NCI-H187 (cell line): ENCODE results near the gene CDK14.

ENCODE experiments used
- DNase-seq, 2 experiments: peaks; one replicate each; lab custom pipeline; 2025; lab: John Stamatoyannopoulos, UW

The CDK14 gene

DNA sequence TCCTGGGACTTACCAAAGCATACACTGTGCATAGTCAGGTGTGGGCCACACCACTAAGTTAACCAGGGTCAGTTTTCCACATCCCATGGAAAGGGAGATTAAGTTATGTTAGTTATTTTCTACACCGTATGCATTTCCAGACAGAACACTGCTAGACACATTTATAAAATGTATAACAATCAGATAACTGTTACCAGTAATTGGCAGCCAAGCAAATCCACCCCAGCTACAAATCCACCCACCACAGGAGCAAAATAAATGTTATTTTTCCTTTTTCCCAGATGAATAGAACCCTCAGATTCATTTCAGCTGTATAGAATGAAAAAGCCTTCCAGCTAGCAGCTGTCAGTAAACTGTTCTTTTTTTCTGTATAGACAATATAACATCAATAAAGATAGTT lies 411.2 kb downstream of the CDK14 start:
- no peak for DNase-seq

DNA sequence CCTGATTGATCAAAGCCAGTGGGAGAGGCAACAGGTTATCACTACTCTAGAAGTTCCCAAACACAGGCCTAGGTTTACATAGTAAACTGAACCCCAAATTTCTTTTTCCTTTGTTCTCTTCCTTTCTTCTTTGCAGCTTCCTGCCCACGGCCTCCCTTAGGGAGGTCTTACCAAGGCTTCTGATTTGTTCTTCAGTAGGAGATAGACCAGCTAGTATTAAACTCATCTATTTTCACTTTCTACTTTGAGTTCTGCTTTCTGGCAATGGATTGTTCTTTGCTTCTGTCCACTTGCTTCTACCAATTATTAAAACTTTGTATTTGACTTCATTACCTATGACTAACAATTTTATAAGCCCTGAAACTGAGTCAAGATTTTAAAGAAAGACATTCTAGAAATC lies 417.0 kb downstream of the CDK14 start:
- no peak for DNase-seq

DNA sequence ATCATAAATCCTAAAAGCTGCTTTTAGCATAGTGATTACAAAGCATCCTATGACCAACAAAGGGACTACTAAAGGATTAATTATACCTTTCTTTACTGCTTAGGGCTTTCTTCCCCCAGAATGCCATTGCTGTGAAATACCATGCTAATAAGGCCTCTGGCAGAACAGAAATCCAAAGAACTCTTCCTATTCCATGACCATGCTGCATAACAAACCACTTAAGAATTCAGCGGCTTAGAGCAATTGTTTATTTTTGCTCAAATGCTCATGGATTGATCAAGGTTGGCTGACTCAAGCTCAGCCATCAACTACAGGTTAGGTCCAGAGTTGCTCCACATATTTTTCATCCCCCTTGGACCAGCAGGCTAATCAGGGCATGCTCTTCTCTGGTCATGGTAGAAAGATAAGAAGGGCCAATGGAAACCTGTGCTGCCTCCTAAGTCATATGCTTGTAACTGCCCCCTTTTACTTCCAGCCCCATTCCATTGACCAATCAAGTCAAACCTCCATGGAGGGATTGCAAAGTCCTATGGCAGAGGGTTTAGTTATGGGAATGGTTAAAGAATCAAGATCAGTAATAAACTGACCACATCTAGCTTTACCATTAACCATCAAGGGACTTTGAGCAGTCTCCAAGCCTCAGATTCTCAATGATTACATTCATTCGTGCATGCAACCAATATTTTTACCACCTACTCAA lies 423.7 kb downstream of the CDK14 start:
- no peak for DNase-seq

DNA sequence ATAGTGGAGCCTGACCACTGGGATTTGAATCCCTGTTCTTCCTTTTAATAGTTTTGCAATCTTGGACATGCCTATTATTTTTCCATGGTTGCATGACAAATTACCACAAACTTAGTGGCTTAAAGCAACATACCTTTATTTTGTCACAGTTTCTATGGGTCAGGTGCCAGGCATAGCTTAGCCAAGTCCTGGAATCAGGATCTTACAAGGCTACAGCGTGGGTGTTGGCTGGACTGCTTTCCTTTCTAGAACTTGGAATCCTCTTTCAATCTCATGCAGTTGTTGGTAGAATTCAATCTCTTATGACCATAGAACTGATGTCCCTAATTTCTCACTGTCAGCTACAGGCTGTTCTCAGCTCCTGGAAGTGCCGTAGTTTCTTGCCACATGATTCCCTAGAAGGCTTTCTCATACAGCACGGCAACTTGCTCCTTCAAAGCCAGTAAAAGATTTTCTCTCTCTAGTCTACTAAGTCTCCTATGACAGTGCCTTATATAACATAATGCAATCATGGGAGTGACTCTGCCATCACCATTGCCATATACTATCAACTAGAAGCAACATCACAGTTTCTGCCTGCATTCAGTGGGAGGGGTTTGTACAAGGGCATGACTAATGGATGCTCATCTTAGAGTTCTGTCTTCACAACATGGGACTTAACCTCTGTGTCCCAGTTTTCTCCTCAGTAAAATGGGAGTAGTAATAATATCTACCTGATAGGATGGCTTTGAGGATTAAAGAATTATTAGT lies 424.7 kb downstream of the CDK14 start:
- DNase-seq, result no peak

DNA sequence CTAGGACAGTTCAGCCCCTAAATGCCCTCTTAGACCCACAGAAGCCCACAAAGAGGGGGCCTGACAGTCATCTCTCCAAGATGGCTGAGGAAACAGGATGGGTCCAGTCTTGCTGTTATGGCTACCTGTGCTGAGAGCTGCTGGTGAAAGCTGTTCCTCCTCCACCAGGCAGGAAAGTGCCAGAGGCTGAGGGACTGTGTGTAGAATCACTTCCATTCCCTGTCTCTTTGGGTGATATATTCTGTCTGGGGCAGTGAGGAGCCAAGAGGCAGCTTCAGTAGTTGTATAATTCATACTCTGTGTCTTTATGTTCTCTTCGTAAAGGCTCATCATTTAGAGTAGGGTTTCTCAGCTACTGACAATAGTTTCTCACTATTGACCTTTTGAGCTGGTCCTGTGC lies 425.8 kb downstream of the CDK14 start:
- no peak for DNase-seq

GRCh38 chr7:91025906-91026390 lies 429.8 kb downstream of the CDK14 start:
- no peak for DNase-seq

DNA sequence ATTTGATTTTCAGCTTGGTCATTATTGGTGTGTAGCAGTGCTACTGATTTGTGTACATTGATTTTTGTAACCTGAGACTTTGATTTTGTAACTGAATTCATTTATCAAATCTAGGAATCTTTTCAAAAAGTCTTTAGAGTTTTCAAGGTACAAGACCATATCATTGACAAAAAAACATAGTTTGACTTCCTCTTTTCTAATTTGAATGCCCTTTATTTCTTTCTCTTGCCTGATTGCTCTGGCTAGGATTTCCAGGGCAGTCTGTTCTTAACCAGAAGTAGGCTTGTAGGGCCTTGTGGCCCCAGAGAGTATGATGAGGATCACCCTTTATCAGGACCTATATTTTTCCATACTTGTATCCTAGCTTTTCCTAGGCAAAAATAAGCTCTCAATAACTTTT lies 433.6 kb downstream of the CDK14 start:
- no peak for DNase-seq

DNA sequence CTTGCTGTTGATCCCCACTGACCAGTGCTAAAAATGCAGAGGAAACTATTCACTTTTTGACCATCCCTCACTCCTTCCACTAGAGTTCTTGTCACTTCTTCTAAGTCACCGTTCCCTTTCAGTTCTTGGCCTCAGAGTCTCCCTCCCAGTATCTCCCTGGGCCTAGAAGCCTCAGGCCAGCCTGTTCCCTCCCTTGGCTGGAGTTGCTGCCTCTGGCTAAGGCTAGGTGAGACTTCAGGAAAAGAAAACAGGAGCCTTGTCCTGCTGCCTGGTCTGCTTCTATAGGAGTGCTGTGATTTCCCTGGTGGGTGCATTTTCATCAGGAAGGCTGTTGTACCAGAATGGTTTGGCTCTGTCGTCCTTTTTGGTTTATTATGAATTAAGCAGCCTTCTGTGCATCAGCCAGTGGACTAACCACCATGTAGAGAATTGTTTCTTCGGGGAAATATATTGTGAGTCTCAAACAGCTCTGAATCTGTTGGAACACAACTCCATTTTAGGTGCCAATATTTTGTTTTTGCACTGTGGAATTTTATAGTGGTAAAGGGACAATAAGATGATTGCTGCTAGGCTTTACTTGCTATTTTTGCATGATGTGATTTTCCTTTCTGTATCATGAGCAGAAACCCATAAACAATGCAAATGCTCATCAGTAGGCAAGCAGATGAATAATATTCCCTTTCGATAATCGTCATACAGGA lies 434.7 kb downstream of the CDK14 start:
- DNase-seq, result no peak

- DNase-seq, result no peak
Measured at GRCh38 chr7:91031757-91032156, 435.6 kb downstream of the CDK14 start.

- no peak for DNase-seq
Measured at GRCh38 chr7:91033574-91033973, 437.5 kb downstream of the CDK14 start.

GRCh38 chr7:91034459-91035368 lies 438.6 kb downstream of the CDK14 start:
- DNase-seq, result peak; percentile 20 to 74

DNA sequence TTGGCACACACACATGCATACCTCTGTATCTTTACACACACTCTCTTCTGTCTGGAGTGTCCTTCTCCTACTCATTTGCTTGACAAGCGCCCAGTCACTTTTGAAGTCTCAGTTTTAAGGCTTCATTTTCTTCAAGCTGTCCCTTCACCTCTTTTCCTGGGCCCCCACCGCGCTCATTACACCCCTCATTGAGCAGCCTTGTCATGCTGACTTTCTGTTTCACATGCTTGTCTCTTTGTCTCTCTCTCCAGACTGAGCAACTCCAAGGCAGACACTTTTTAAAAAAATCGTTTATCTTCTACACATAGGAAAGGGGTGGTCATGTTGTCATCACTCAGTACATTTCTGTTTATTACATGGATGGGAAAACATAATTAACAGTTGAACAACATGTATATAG lies 442.9 kb downstream of the CDK14 start:
- DNase-seq, result no peak

DNA sequence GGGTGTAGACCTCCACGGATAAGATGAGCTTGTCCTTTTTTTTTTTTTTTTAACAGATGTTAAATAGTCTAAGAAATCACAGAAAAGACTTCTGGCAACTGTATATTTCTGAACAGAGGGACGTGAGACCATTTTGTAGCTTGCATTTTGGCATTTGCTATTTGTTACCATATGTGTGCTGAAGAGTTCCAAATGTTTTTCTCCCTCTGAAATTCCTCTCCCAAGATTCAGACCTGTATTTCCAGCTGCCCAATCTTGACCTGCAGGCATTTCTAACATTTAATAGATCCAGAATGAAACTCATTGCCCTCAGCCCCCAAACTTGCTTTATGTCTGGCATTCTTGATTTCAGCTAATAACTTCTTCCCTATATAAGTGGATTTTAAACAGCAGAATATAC lies 445.0 kb downstream of the CDK14 start:
- no peak for DNase-seq

DNA sequence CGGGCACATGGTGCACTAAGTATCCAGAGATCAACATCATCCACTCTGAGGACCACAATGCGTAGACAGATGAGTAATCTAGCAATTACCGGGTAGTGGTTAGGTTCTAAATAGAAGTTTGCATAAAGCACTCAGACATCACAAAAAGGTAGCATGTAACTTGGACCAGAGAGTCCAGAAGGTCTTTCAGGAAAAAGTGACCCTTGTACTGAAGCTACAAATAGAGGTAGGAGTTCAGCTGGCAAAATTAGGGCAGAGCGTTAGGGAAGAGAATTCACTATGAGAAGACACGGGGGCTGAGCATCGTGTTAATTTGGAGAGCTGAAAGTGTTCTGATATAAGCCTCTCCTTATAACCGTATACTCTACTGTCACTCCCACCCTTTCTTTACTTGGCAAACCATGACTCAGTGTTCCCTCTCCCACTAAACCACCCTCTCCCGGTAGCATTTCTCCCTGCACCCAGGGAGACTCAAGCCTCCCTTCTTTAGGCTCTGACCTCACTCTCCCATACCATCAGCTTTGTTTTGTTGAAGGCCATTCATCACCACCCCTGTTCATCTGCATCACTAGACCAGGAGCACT lies 445.9 kb downstream of the CDK14 start:
- DNase-seq, result no peak

- DNase-seq, result no peak
Measured at GRCh38 chr7:91043186-91043585, 447.1 kb downstream of the CDK14 start.

- DNase-seq, result no peak
Measured at GRCh38 chr7:91043924-91044645, 448.0 kb downstream of the CDK14 start.

DNA sequence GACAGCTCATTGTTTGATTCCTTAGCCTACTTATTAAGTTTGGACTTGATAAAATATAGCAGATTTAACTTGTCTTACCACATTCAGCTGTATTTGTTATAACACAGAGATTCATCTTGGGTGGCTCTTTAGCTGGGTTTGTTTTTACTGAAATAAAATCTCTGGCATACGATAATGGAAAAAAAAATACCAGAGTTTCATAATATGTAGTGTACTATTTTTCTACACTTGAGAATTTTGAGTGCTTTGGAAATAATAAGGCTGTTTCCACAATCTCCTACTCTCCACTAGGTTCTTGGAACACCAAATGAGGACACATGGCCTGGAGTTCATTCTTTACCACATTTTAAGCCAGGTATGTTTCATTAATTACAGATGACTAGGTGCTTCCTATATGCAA lies 449.5 kb downstream of the CDK14 start:
- no peak for DNase-seq

DNA sequence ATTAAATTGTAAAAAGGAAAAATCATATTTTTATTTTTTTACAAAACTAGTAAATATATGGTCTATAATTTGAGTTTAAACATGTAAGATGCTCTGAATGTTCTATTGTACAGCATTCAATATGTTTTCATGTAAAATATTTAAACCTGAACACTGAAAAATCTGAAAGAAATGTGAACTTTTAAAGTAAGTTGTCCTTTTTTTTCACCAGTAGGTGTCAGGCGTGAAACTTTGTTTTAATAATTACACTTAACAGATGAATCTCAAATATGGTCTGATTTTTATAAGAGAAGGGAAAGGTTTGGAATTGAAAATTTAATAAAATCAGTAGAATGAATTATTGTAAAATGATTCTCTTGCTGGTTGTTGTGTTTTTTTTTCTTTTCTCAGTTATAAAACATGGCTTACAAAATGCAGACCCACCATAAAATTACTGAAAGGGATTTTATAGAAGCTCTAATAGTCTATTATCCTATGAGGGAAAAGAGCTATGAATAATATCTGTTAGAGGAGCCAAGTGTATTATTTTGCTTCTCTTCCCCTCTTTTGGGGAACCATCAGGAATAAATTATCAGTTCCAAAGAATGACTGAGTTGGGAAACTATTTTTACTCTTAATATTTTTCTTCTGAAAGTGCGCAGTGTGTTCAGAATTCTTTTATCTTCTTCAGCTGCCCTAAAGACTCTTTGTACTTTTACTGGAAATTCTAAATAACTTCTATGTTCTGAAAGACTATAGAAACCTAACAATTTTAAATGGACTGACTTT lies 450.4 kb downstream of the CDK14 start:
- DNase-seq, result no peak

DNA sequence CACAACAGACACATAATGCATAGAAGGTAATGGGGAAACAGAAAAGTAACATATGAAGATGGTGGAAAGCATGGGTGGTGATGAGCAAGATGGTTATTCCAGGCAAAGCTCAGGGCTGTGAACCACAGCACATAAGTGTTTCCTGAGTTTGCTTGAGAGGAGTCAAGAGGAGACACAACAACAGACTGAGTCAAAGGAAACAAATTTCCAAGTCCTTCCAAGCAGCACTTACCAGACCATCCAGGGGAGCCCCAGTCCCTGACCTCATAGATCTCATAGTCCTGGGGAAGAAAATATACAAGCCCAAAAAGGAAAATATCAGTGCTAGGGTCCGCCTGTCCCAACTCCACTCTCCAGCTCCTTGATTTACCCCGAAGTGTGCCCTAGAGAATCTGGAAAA lies 451.5 kb downstream of the CDK14 start:
- DNase-seq, result no peak

GRCh38 chr7:91050677-91051076 lies 454.6 kb downstream of the CDK14 start:
- no peak for DNase-seq
